HEK293 (cell line): Measurements from ENCODE around the gene CPXM2.

ENCODE experiments used
- CTCF ChIA-PET: fragments of 350-600 bp; formaldehyde crosslinking; extraction: SDS; loops from one replicate; lab custom pipeline; 2021; ENCODE audit warnings: antibody characterized with exemption; lab: Yijun Ruan, JAX
- POLR2A ChIA-PET: fragments of 300-600 bp; formaldehyde crosslinking; extraction: SDS; loops from one replicate; lab custom pipeline; 2020; ENCODE audit warnings: antibody characterized with exemption, inconsistent platforms; lab: Yijun Ruan, JAX
- H3K27ac ChIP-seq: fragments of 200-500 bp; sonication (Bioruptor generic); 2 replicates; pipeline ENCODE4 v1.5.1; 2014; ENCODE audit warnings: low read depth, low read length, control low read depth, inconsistent platforms; ENCODE audit errors: extremely low read depth
- H3K36me3 ChIP-seq, 2 experiments: fragments of 200-500 bp in 1 of 2; sonication (Bioruptor generic) in 1 of 2; 1 replicate in 1 of 2; 2 replicates in 1 of 2; pipeline ENCODE4 v1.5.1; 2014 to 2017; ENCODE audit warnings: inconsistent platforms in 2 of 2, low read length in 2 of 2; ENCODE audit not compliant: control insufficient read depth in 2 of 2, insufficient read depth in 1 of 2
- H3K4me1 ChIP-seq: fragments of 200-500 bp; sonication (Bioruptor generic); 2 replicates; pipeline ENCODE4 v1.5.1; 2014; ENCODE audit warnings: mild to moderate bottlenecking, low read length, inconsistent platforms; ENCODE audit not compliant: control insufficient read depth, insufficient read depth
- H3K4me3 ChIP-seq: 2 replicates; pipeline ENCODE4 v1.5.1; 2011; ENCODE audit warnings: low read depth, mild to moderate bottlenecking, control low read depth, low read length, moderate library complexity
- H3K9me3 ChIP-seq: fragments of 200-500 bp; sonication (Bioruptor generic); 2 replicates; pipeline ENCODE4 v1.5.1; 2014; ENCODE audit warnings: low read depth, low read length, inconsistent platforms; ENCODE audit not compliant: control insufficient read depth, insufficient read depth
- FEZF1 ChIP-seq: fragments of 450-650 bp; formaldehyde crosslinking; IDR thresholded peaks from 2 replicates; pipeline ENCODE4 v1.5.1; 2016; ENCODE audit warnings: missing biosample characterization, missing genetic modification characterization
- KLF16 ChIP-seq: fragments of 450-650 bp; formaldehyde crosslinking; IDR thresholded peaks from 2 replicates; pipeline ENCODE4 v1.5.1; 2017; ENCODE audit warnings: missing biosample characterization, missing genetic modification characterization
- SALL2 ChIP-seq: fragments of 450-650 bp; formaldehyde crosslinking; IDR thresholded peaks from 2 replicates; pipeline ENCODE4 v1.5.0; 2017; ENCODE audit warnings: missing biosample characterization, mild to moderate bottlenecking, missing genetic modification characterization, borderline replicate concordance
- SETDB1 ChIP-seq: IDR thresholded peaks from one replicate; pipeline ENCODE4 v1.6.1; 2017; ENCODE audit warnings: mild to moderate bottlenecking, low read length, moderate library complexity, mixed read lengths; ENCODE audit not compliant: insufficient read length
- ZNF10 ChIP-seq: fragments of 450-650 bp; formaldehyde crosslinking; IDR thresholded peaks from 2 replicates; pipeline ENCODE4 v1.5.1; 2017; ENCODE audit warnings: missing biosample characterization, missing genetic modification characterization
- ZNF16 ChIP-seq: fragments of 450-650 bp; formaldehyde crosslinking; IDR thresholded peaks from 2 replicates; pipeline ENCODE4 v1.5.1; 2016; ENCODE audit warnings: low read depth, missing biosample characterization, missing genetic modification characterization
- ZNF274 ChIP-seq, 2 experiments: fragments of 200-500 bp in 1 of 2; fragments of 450-650 bp in 1 of 2; sonication (Bioruptor generic) in 1 of 2; formaldehyde crosslinking in 1 of 2; IDR thresholded peaks; 2 replicates each; pipeline versions ENCODE4 v1.5.1 to v1.6.1; 2014 to 2016; ENCODE audit warnings: borderline replicate concordance in 1 of 2, inconsistent platforms in 1 of 2, low read length in 1 of 2, missing biosample characterization in 1 of 2, missing genetic modification characterization in 1 of 2
- ZNF324 ChIP-seq: fragments of 450-650 bp; formaldehyde crosslinking; IDR thresholded peaks from 2 replicates; pipeline ENCODE4 v1.5.1; 2016; ENCODE audit warnings: missing biosample characterization, missing genetic modification characterization
- ZNF335 ChIP-seq: fragments of 450-650 bp; formaldehyde crosslinking; conservative IDR thresholded peaks from 2 replicates; pipeline ENCODE4 v1.5.1; 2016; ENCODE audit warnings: missing biosample characterization, missing genetic modification characterization
- ZNF416 ChIP-seq: fragments of 450-650 bp; formaldehyde crosslinking; IDR thresholded peaks from 2 replicates; pipeline ENCODE4 v1.5.1; 2016; ENCODE audit warnings: missing biosample characterization, missing genetic modification characterization
- ZNF510 ChIP-seq: fragments of 450-650 bp; formaldehyde crosslinking; IDR thresholded peaks from 2 replicates; pipeline ENCODE4 v1.5.1; 2018; ENCODE audit warnings: mild to moderate bottlenecking, missing genetic modification characterization, missing biosample characterization; ENCODE audit not compliant: insufficient replicate concordance
- ZNF530 ChIP-seq: fragments of 450-650 bp; formaldehyde crosslinking; IDR thresholded peaks from 2 replicates; pipeline ENCODE4 v1.5.1; 2016; ENCODE audit warnings: low read depth, missing biosample characterization, missing genetic modification characterization
- ZNF658 ChIP-seq: fragments of 450-650 bp; formaldehyde crosslinking; IDR thresholded peaks from 2 replicates; pipeline ENCODE4; 2016; ENCODE audit warnings: missing biosample characterization, missing genetic modification characterization
- ZNF792 ChIP-seq: fragments of 450-650 bp; formaldehyde crosslinking; IDR thresholded peaks from 2 replicates; pipeline ENCODE4 v1.5.1; 2016; ENCODE audit warnings: missing biosample characterization, missing genetic modification characterization
- TF ChIP-seq, protein P1 (sequence below): fragments of 450-650 bp; formaldehyde crosslinking; IDR thresholded peaks from 2 replicates; pipeline ENCODE4 v1.5.0; 2017; ENCODE audit warnings: missing biosample characterization, missing genetic modification characterization, borderline replicate concordance
- TF ChIP-seq, protein P2 (sequence below): fragments of 450-650 bp; formaldehyde crosslinking; IDR thresholded peaks from 2 replicates; pipeline ENCODE4 v1.5.1; 2016; ENCODE audit warnings: missing biosample characterization, missing genetic modification characterization, borderline replicate concordance
- TF ChIP-seq, protein P3 (sequence below): fragments of 450-650 bp; formaldehyde crosslinking; IDR thresholded peaks from 2 replicates; pipeline ENCODE4 v1.5.1; 2017; ENCODE audit warnings: missing biosample characterization, missing genetic modification characterization
- TF ChIP-seq, protein P4 (sequence below): fragments of 450-650 bp; formaldehyde crosslinking; IDR thresholded peaks from 2 replicates; pipeline ENCODE4 v1.5.1; 2016; ENCODE audit warnings: missing biosample characterization, missing genetic modification characterization
- TF ChIP-seq, protein P5 (sequence below): fragments of 450-650 bp; formaldehyde crosslinking; IDR thresholded peaks from 2 replicates; pipeline ENCODE4 v1.5.1; 2016; ENCODE audit warnings: missing biosample characterization, missing genetic modification characterization
- TF ChIP-seq, protein P6 (sequence below): fragments of 450-650 bp; formaldehyde crosslinking; IDR thresholded peaks from 2 replicates; pipeline ENCODE4; 2016; ENCODE audit warnings: missing biosample characterization, missing genetic modification characterization

The CPXM2 gene

DNA sequence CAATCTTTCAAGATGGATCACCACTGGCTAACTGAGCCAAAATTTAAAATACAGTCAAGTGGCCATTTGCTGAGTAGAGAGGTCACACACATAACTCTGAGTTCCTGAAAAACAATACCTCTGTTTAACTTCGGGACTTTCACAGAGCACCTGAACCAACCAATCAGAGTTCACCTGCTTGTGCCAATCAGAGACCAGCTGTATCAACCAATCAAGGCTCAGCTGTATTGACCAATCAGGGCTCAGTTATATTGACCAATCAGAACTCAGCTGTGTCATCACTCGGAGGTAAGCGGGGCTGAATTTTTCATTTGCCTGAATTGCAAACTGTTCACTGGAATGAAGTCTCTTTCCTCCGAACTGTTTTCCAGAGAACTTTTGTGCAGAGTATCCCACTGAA is 10.0 kb upstream of the CPXM2 start (continued):
- TF ChIP-seq, protein P1, sequence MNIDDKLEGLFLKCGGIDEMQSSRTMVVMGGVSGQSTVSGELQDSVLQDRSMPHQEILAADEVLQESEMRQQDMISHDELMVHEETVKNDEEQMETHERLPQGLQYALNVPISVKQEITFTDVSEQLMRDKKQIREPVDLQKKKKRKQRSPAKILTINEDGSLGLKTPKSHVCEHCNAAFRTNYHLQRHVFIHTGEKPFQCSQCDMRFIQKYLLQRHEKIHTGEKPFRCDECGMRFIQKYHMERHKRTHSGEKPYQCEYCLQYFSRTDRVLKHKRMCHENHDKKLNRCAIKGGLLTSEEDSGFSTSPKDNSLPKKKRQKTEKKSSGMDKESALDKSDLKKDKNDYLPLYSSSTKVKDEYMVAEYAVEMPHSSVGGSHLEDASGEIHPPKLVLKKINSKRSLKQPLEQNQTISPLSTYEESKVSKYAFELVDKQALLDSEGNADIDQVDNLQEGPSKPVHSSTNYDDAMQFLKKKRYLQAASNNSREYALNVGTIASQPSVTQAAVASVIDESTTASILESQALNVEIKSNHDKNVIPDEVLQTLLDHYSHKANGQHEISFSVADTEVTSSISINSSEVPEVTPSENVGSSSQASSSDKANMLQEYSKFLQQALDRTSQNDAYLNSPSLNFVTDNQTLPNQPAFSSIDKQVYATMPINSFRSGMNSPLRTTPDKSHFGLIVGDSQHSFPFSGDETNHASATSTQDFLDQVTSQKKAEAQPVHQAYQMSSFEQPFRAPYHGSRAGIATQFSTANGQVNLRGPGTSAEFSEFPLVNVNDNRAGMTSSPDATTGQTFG (tag by site-specific recombination): no peak
- no peak for TF ChIP-seq SALL2 (tag by site-specific recombination)
- TF ChIP-seq FEZF1 (tag by site-specific recombination): no peak
- TF ChIP-seq, protein P2, sequence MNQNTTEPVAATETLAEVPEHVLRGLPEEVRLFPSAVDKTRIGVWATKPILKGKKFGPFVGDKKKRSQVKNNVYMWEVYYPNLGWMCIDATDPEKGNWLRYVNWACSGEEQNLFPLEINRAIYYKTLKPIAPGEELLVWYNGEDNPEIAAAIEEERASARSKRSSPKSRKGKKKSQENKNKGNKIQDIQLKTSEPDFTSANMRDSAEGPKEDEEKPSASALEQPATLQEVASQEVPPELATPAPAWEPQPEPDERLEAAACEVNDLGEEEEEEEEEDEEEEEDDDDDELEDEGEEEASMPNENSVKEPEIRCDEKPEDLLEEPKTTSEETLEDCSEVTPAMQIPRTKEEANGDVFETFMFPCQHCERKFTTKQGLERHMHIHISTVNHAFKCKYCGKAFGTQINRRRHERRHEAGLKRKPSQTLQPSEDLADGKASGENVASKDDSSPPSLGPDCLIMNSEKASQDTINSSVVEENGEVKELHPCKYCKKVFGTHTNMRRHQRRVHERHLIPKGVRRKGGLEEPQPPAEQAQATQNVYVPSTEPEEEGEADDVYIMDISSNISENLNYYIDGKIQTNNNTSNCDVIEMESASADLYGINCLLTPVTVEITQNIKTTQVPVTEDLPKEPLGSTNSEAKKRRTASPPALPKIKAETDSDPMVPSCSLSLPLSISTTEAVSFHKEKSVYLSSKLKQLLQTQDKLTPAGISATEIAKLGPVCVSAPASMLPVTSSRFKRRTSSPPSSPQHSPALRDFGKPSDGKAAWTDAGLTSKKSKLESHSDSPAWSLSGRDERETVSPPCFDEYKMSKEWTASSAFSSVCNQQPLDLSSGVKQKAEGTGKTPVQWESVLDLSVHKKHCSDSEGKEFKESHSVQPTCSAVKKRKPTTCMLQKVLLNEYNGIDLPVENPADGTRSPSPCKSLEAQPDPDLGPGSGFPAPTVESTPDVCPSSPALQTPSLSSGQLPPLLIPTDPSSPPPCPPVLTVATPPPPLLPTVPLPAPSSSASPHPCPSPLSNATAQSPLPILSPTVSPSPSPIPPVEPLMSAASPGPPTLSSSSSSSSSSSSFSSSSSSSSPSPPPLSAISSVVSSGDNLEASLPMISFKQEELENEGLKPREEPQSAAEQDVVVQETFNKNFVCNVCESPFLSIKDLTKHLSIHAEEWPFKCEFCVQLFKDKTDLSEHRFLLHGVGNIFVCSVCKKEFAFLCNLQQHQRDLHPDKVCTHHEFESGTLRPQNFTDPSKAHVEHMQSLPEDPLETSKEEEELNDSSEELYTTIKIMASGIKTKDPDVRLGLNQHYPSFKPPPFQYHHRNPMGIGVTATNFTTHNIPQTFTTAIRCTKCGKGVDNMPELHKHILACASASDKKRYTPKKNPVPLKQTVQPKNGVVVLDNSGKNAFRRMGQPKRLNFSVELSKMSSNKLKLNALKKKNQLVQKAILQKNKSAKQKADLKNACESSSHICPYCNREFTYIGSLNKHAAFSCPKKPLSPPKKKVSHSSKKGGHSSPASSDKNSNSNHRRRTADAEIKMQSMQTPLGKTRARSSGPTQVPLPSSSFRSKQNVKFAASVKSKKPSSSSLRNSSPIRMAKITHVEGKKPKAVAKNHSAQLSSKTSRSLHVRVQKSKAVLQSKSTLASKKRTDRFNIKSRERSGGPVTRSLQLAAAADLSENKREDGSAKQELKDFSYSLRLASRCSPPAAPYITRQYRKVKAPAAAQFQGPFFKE (tag by site-specific recombination): no peak
- TF ChIP-seq, protein P3, sequence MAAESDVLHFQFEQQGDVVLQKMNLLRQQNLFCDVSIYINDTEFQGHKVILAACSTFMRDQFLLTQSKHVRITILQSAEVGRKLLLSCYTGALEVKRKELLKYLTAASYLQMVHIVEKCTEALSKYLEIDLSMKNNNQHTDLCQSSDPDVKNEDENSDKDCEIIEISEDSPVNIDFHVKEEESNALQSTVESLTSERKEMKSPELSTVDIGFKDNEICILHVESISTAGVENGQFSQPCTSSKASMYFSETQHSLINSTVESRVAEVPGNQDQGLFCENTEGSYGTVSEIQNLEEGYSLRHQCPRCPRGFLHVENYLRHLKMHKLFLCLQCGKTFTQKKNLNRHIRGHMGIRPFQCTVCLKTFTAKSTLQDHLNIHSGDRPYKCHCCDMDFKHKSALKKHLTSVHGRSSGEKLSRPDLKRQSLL (tag by site-specific recombination): no peak
- TF ChIP-seq, protein P4, sequence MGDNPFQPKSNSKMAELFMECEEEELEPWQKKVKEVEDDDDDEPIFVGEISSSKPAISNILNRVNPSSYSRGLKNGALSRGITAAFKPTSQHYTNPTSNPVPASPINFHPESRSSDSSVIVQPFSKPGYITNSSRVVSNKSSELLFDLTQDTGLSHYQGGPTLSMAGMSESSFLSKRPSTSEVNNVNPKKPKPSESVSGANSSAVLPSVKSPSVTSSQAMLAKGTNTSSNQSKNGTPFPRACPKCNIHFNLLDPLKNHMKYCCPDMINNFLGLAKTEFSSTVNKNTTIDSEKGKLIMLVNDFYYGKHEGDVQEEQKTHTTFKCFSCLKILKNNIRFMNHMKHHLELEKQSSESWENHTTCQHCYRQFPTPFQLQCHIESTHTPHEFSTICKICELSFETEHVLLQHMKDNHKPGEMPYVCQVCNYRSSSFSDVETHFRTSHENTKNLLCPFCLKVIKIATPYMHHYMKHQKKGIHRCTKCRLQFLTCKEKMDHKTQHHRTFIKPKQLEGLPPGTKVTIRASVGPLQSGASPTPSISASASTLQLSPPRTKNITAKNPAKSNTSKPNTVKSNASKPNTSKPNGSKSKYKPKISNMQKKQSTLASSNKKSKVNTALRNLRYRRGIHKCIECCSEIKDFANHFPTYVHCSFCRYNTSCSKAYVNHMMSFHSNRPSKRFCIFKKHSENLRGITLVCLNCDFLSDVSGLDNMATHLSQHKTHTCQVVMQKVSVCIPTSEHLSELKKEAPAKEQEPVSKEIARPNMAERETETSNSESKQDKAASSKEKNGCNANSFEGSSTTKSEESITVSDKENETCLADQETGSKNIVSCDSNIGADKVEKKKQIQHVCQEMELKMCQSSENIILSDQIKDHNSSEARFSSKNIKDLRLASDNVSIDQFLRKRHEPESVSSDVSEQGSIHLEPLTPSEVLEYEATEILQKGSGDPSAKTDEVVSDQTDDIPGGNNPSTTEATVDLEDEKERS (tag by site-specific recombination): no peak
- no peak for TF ChIP-seq ZNF16
- TF ChIP-seq ZNF324: no peak
- no peak for TF ChIP-seq ZNF530 (tag by site-specific recombination)
- TF ChIP-seq ZNF10 (tag by site-specific recombination): no peak
- TF ChIP-seq ZNF658 (tag by site-specific recombination): no peak

DNA sequence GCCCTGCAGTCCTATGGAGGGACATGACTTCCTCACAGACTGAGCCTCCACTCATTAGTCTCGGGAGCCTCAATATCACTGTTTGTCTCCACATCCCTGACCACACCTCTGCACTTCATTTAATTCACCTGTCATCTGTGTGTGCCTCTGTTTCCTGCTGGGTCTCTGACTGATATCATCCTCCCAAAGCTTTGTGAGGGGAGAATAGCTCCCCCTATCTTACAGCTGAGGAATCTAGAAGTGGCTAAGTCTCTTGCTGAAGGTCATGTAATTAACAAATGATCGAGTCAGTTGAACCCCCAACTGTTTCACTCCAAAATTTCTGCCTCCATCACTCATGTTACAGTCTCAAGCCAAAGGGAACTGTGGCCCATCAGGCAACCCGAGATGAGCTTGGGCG is 5.5 kb upstream of the CPXM2 start:
- Histone ChIP-seq H3K4me1 (no peaks in the 10 kb centered on the region), H3K9me3 (peaks cover 3% of the 10 kb centered on the region), H3K36me3 (no peaks in the 10 kb centered on the region), H3K4me3 (no peak overlapping the region), H3K27ac (no peak overlapping the region)
- ChIA-PET CTCF (interaction anchor here (0.5 to 2.4 kb wide), 13 partner anchors 9 to 1582 kb away, joined by 3 to 12 read pairs (median 3); no protein-coding TSS in a partner anchor), POLR2A (no interaction called here)
- TF ChIP-seq, protein P5, sequence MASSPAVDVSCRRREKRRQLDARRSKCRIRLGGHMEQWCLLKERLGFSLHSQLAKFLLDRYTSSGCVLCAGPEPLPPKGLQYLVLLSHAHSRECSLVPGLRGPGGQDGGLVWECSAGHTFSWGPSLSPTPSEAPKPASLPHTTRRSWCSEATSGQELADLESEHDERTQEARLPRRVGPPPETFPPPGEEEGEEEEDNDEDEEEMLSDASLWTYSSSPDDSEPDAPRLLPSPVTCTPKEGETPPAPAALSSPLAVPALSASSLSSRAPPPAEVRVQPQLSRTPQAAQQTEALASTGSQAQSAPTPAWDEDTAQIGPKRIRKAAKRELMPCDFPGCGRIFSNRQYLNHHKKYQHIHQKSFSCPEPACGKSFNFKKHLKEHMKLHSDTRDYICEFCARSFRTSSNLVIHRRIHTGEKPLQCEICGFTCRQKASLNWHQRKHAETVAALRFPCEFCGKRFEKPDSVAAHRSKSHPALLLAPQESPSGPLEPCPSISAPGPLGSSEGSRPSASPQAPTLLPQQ (tag by site-specific recombination): no peak
- TF ChIP-seq SETDB1: no peak
- no peak for TF ChIP-seq ZNF274 (IDR thresholded peaks at IDR 0.05; ENCODE audit: low read length)
- TF ChIP-seq ZNF274 (tag by site-specific recombination; IDR thresholded peaks at IDR 0.05; ENCODE audit: borderline replicate concordance): no peak
- no peak for TF ChIP-seq ZNF416 (tag by site-specific recombination)
- TF ChIP-seq, protein P6, sequence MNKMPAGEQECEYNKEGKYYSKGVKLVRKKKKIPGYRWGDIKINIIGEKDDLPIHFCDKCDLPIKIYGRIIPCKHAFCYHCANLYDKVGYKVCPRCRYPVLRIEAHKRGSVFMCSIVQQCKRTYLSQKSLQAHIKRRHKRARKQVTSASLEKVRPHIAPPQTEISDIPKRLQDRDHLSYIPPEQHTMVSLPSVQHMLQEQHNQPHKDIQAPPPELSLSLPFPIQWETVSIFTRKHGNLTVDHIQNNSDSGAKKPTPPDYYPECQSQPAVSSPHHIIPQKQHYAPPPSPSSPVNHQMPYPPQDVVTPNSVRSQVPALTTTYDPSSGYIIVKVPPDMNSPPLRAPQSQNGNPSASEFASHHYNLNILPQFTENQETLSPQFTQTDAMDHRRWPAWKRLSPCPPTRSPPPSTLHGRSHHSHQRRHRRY (tag by site-specific recombination): no peak
- TF ChIP-seq KLF16 (tag by site-specific recombination): no peak
- TF ChIP-seq ZNF792 (tag by site-specific recombination): no peak
- TF ChIP-seq ZNF335 (tag by site-specific recombination): no peak
- TF ChIP-seq ZNF510 (tag by site-specific recombination): no peak
